ENCODE measurements around the gene PNCK.
A peak's percentile ranks its signal among the peaks of the same experiment; 100 is the strongest.
"Not testable (repeated sequence)": the region's sequence is repeated elsewhere in the genome, so short reads cannot be mapped to it uniquely, and the experiment has no call there.

The PNCK gene

GRCh38 chrX:153673428-153674218 is at the start of gene PNCK:
PNCK (minus strand) TSS chrX:153673813; CDS start chrX:153673076, 737 bp downstream.
- no peak for DNase-seq (ENCODE audit: low read depth in 2 of 2)

- DNase-seq (ENCODE audit: low read depth in 2 of 2) = no peak
Observed at GRCh38 chrX:153722704-153723350, 49.2 kb upstream of the PNCK start.

- no peak for DNase-seq (ENCODE audit: low read depth in 2 of 2)
Observed at GRCh38 chrX:153719701-153720100, 46.1 kb upstream of the PNCK start.

GRCh38 chrX:153719238-153719637 is 45.6 kb upstream of the PNCK start:
- DNase-seq (ENCODE audit: low read depth in 2 of 2) = no peak

GRCh38 chrX:153717445-153717844 is 43.8 kb upstream of the PNCK start:
- no peak for DNase-seq (ENCODE audit: low read depth in 2 of 2)

GRCh38 chrX:153714256-153714655 is 40.6 kb upstream of the PNCK start:
- DNase-seq (ENCODE audit: low read depth in 2 of 2) = no peak

- no peak for DNase-seq (ENCODE audit: low read depth in 2 of 2)
Observed at GRCh38 chrX:153709726-153710674, 36.4 kb upstream of the PNCK start.

- peak in 1 of 2 donors; percentile 29 for DNase-seq (ENCODE audit: low read depth in 2 of 2)
Observed at GRCh38 chrX:153708415-153708814, 34.8 kb upstream of the PNCK start.

GRCh38 chrX:153707406-153707805 is 33.8 kb upstream of the PNCK start:
- no peak for DNase-seq (ENCODE audit: low read depth in 2 of 2)

- no peak for DNase-seq (ENCODE audit: low read depth in 2 of 2)
Observed at GRCh38 chrX:153706799-153707198, 33.2 kb upstream of the PNCK start.

- DNase-seq (ENCODE audit: low read depth in 2 of 2) = not testable (repeated sequence)
Observed at GRCh38 chrX:153705403-153706060, 31.9 kb upstream of the PNCK start.

- not testable (repeated sequence) for DNase-seq (ENCODE audit: low read depth in 2 of 2)
Observed at GRCh38 chrX:153704631-153705402, 31.2 kb upstream of the PNCK start.

- no peak for DNase-seq (ENCODE audit: low read depth in 2 of 2)
Observed at GRCh38 chrX:153704021-153704526, 30.5 kb upstream of the PNCK start.

- no peak for DNase-seq (ENCODE audit: low read depth in 2 of 2)
Observed at GRCh38 chrX:153703036-153703370, 29.4 kb upstream of the PNCK start.

- DNase-seq (ENCODE audit: low read depth in 2 of 2) = no peak
Observed at GRCh38 chrX:153702336-153703035, 28.9 kb upstream of the PNCK start.

- no peak for DNase-seq (ENCODE audit: low read depth in 2 of 2)
Observed at GRCh38 chrX:153701706-153702105, 28.1 kb upstream of the PNCK start.

GRCh38 chrX:153700967-153701366 is 27.4 kb upstream of the PNCK start:
- DNase-seq (ENCODE audit: low read depth in 2 of 2) = no peak

GRCh38 chrX:153700376-153700945 is 26.8 kb upstream of the PNCK start:
- no peak for DNase-seq (ENCODE audit: low read depth in 2 of 2)

- not testable (repeated sequence) for DNase-seq (ENCODE audit: low read depth in 2 of 2)
Observed at GRCh38 chrX:153699784-153700371, 26.3 kb upstream of the PNCK start.

Data from activated CD4-positive, alpha-beta T cell treated with anti-CD3 and anti-CD28 coated beads for 24 hours (primary cell).